Activated CD8-positive, alpha-beta memory T cell treated with anti-CD3 and anti-CD28 coated beads for 4 hours (primary cell): ENCODE results near the gene WDR90.

Source experiments
- DNase-seq, 2 donors: peaks; one replicate each; pipeline ENCODE4 v3.0.0-alpha.2; 2020; ENCODE audit warnings: low read depth in 2 of 2

The WDR90 gene

GRCh38 chr16:648781-649589 is at the start of gene WDR90:
Gene WDR90, plus strand, starts transcription at chr16:649365. Its CDS starts 52 bp downstream, at chr16:649417.
- peak; percentile 83 to 89 for DNase-seq

GRCh38 chr16:600781-601180 is 48.4 kb upstream of the WDR90 start:
- DNase-seq = no peak

- DNase-seq = no peak
Observed at GRCh38 chr16:603933-604332, 45.2 kb upstream of the WDR90 start.

GRCh38 chr16:606656-607307 is 42.4 kb upstream of the WDR90 start:
- DNase-seq = no peak

- no peak for DNase-seq
Observed at GRCh38 chr16:608019-608418, 41.1 kb upstream of the WDR90 start.

- no peak for DNase-seq
Observed at GRCh38 chr16:609316-609715, 39.8 kb upstream of the WDR90 start.

GRCh38 chr16:609984-610383 is 39.2 kb upstream of the WDR90 start:
- DNase-seq = no peak

- DNase-seq = no peak
Observed at GRCh38 chr16:610513-611381, 38.4 kb upstream of the WDR90 start.

- DNase-seq = no peak
Observed at GRCh38 chr16:615122-615521, 34.0 kb upstream of the WDR90 start.

GRCh38 chr16:616733-617586 is 32.2 kb upstream of the WDR90 start:
- no peak for DNase-seq

- no peak for DNase-seq
Observed at GRCh38 chr16:617855-618254, 31.3 kb upstream of the WDR90 start.

GRCh38 chr16:619476-620100 is 29.6 kb upstream of the WDR90 start:
- no peak for DNase-seq

- DNase-seq = no peak
Observed at GRCh38 chr16:620700-621525, 28.3 kb upstream of the WDR90 start.

GRCh38 chr16:621526-622105 is 27.5 kb upstream of the WDR90 start:
- DNase-seq = no peak

GRCh38 chr16:622920-623280 is 26.3 kb upstream of the WDR90 start:
- DNase-seq = no peak

GRCh38 chr16:624526-625070 is 24.6 kb upstream of the WDR90 start:
- DNase-seq = no peak

GRCh38 chr16:625117-625976 is 23.8 kb upstream of the WDR90 start:
- no peak for DNase-seq

GRCh38 chr16:625977-626765 is 23.0 kb upstream of the WDR90 start:
- DNase-seq = no peak
